Esophagus squamous epithelium (tissue), 4 donors: Measurements from ENCODE around the gene HLCS.

Experiments used
- CTCF ChIP-seq, 6 experiments: fragments of 450-650 bp in 4 of 6; fragments of 200-600 bp in 2 of 6; sonication (generic) in 2 of 6; IDR thresholded peaks; one replicate each; pipeline ENCODE4 v1.5.1; 2016 to 2019; ENCODE audit warnings: antibody characterized with exemption in 6 of 6, mild to moderate bottlenecking in 4 of 6, moderate library complexity in 4 of 6
- POLR2A ChIP-seq, 4 donors: fragments of 450-650 bp; IDR thresholded peaks; one replicate each; pipeline ENCODE4 v1.6.1; 2017; ENCODE audit warnings: antibody characterized with exemption in 4 of 4, mild to moderate bottlenecking in 4 of 4, moderate library complexity in 3 of 4

- TF ChIP-seq CTCF (IDR thresholded peaks at IDR 0.05) (no peak), POLR2A (IDR thresholded peaks at IDR 0.05) (no peak)
Measured at GRCh38 chr21:36716387-36716786, 250.1 kb downstream of the HLCS start.
